Measurements from ENCODE around the gene ZSCAN20.

Gene ZSCAN20

DNA sequence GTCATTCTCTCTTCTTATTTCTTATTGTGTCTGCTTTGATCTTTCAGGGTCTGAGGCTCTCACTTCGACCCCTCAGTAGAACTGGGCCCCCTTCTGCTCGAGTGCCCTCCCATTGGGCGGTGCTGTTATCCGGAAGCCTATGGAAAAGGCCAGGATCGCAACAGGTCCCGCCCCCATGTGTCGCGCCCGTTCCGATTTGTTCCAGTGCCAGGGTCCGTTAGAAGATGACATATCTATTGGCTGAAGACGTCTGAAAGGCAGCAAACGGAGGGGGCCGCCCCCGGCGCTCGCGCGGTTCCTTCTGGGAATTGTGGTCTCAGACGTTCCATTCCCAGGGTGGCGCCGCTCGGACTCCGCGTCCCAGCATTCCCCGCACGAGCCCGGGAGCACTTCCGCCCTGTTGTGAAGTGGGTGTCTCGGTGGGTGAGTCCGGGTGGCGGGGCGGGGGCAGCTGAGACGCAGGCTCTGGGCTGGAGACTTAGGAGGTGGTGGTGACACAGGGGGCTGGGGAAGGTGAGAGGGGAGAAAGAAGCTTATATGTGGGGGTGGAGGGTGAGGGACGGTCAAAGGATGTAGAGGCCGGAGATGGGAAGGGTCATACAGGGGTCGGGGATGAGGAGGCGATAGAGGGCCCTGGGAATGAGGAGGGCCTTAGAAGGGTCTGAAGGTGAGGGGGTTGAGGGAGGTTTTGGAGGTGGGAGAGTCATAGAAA, at the start of gene ZSCAN20:
TSS of gene ZSCAN20 (plus strand) at position 377 of the 712 bp plus-strand sequence. CDS start 6,644 bp downstream, outside the sequence.
- FAIRE-seq (peak; percentile 88), DNase-seq (ENCODE audit: low spot score) (peak; percentile 96)

DNA sequence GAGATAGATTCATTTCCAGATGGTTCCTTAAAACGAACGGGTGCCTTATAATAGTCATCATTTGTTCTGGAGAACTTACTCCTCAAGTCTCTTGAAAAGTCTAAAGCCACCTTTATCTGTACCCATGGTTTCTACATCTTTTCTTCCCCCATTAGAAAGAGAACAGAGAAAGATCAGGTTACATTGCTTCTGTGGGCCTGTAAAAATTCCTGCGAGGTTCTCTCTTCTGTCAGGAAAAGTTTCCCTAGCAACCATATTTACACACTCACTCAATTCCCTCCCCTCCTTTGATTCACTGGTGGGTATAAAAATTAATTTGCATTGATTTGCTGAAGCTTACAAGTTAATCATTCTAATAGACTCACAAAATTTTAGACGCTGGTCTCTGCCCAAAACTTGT, 48.2 kb upstream of the ZSCAN20 start:
- FAIRE-seq: no peak
- DNase-seq (ENCODE audit: low spot score): no peak

DNA sequence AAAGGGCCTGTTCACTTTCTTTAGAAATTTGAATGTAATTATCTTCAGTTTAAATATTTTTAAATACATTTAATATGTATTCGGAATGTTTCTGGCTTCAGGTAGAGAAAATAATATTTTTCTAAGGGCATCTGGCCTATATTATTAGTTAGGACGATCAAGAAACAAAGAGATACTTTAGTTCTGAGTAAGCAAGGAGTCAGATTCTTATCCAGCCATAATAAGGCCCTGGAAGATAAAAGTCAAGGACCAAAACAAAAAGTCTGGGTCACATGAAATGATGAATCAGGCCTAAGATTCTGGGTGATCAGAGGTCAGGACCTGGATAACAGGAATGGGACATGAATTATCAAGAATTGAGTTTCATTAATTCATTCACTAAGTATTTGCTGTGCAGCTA, 47.8 kb upstream of the ZSCAN20 start:
- FAIRE-seq: no peak
- no peak for DNase-seq (ENCODE audit: low spot score)

DNA sequence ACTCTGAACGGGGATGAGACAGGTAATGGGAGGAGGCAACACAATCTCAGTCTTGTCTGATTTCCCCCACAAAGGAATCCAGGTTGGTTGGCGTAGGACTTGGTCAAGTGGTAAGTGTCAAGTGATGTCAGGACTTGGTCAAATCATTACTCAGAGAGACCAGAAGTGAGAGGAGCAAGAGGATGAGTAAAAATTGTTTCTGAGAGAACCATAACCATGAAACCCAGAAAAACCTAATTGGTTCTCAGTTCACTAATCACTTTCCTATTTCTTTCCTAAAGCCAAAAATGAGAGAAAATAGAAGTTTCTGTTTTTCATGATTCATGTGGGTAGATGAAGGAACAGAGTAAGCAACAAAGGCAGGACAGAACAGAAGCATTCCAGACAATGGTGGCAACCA, 46.5 kb upstream of the ZSCAN20 start:
- DNase-seq (ENCODE audit: low spot score): no peak

DNA sequence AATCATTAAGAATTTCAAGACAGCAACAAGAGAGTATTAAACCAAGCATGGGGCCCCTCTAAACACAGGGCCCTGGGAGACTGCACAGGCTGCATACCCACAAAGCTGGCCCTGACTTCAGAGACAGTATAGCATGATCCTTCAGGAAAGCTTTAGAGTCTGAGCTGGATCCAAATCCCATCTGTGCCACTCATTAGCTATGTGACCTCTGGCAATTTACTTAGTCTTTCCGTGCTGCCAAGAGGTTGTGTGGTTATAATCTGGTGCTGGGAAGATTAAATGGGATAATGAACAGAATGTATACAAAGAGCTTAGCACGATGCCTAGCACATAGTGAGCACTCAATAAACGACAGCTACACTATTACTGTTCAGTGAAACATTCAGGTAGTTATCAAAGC, 45.5 kb upstream of the ZSCAN20 start:
- no peak for DNase-seq (ENCODE audit: low spot score)
- no peak for FAIRE-seq

More for the DNA sequence above, 46.5 kb upstream of the ZSCAN20 start:
- FAIRE-seq: no peak

DNA sequence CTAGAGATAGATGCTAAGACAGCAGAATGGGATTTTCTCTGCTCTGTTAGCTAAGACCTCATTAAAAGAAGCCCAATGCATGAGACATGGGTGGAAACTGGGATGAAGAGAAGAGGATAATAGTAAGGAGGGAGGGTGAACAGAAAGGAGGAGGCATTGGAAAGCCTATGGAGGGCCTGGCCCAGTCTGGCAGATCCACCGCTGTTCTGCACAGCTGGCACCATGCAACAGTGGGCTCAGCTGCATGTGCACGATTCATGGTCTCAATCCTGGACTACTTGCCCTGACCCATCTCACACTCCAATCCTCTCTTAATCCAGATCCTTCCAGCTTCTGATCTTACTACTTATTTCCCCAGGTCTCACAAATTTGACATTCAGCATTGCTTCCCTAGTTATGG, 43.8 kb upstream of the ZSCAN20 start:
- no peak for FAIRE-seq

DNA sequence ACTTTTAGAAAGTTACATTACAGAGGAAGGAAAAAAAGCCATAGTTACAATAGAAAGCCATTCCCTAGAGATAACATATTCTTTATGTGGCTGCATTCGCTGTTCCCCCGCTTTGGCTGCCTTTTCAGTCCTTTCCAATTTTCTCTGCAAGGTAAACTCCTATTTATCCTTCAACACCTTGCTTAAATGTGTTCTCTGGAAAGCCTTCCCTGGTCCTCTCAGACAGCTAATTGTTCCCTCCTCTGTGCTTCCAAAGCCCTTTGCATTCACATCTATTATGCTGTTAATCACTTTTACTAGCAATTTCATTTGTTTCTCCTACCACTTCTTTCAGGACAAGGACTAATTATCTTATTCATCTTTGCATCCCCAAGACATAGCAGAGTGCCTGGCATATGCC, 43.1 kb upstream of the ZSCAN20 start:
- no peak for DNase-seq (ENCODE audit: low spot score)
- no peak for FAIRE-seq

More for the DNA sequence above, 43.8 kb upstream of the ZSCAN20 start:
- DNase-seq (ENCODE audit: low spot score): no peak

DNA sequence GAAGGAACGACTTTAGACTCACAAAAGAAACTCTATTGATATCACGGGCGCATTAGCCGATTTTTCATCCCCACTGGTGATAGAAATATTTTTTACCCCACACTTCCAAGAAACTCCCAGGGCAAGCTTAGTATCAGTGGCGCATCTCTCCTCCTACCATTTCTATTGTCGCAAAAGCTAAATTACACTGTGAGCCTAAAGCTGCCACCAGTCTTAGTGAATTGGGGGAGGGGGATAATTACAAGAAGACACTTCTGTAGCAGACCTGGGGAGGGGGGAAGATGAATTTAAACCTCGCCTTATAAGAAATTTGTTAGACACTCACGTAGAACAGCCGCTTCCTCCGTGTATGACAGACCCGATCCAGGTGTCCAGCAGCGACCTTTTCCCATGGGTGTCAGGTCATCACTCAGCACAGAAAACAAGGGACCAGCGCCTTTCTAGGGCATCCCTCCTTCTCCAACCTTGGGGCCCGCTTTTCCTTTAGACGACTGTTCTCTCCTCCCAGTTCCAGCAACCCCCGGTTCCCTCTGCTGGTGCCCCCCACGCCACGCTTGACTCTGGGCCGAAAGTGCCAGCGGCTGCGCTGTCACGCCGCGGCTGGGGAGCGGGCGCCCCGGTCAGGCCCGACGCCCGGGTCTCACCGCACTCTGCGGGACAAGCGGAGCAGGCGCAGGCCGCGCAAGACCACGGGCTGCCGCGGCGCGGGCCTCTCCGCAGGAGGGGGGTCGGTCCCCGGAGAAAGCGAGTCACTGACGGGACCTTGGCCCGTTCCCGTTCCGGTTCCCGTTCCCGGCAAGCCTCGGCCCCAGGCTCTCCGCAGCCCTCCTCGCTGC, 42.4 kb upstream of the ZSCAN20 start:
- FAIRE-seq: no peak
- DNase-seq (ENCODE audit: low spot score): no peak

DNA sequence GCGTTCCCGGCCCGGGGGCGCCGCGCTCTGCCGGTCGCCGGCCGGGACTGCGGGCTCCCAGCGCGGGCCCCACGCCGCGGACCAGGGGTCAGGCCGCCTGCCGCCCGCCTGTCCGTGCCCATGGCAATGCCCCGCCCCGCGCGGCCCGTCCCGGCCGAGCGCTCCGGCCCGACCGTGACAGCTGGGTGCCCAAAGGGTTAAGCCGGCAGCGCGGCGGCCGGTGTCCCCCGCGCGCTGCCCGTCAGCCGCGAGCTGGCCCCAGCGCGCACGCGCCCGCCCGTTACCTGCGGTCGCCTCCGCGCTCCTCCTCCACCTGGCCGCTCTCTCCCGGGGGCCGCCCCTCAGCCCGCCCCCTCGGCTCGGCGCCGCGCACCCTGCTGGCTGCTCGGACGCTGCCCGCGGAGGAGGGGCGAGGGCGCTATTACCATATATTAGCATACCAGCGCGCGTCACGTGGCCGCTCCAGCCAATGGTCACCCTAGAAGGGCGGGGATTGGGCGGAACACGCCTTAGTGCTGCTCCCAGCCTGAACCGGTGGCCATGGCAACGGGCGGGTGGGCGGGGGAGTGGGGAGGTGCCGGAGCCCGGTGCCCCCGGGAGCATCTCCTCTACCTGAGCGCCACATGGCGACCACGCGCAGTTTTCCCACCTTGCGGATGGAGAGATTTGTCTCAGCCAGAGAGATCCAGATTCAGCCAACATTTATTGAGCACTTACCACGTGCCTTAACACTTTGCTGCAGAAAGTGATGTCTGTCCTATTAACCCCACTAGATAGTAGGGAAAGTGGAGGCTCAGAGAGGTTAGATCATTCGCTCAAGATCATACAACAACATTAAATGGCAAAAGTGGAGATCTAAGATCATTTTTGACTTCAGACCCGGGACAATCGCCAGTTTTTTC, 41.5 kb upstream of the ZSCAN20 start, which contains the start of gene PHC2:
TSS of gene PHC2 (minus strand) at position 404 of the 902 bp plus-strand sequence. CDS start 55,556 bp downstream, outside the sequence.
- FAIRE-seq (no peak), DNase-seq (ENCODE audit: low spot score) (peak; percentile 86)

DNA sequence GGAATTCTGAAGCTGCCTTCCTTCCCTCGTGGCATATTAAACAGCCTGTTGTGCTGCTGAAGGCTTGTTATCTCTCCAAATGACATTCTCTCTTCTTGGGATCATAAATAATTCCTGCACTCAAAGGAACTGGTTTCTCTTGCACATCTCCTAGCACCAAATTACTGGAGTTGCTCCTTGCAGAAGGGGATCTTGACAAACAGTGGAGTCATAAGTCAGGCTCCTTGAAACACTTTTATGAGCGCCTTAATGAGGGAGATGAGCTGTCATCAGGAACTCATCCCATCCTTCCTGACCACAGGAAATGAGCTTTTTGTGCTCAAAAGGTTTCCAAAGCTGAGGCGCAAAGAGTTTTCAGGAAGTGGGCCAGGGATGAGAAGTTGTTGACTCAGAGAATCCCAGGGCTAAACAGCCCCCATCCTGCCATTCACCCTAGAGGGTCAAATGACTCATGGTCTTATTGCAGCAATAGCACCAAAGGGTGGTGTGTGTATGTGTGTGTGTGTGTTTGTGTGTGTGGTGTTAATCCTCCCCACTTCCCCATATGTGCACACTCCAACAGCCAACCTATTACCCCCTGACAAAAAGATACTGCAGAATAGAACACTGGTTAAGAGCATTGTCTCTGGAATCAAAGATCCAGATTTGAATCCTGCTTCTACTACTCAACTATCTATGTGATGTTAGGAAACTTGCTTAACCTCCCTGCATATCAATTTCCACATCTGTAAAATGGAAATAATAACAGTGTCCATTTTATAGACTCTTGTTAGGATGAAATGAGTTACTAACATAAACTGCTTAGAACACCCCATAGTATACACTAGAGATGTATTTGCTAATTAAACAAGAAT, 38.7 kb upstream of the ZSCAN20 start:
- FAIRE-seq (peak; percentile 98), DNase-seq (ENCODE audit: low spot score) (peak; percentile 98)

DNA sequence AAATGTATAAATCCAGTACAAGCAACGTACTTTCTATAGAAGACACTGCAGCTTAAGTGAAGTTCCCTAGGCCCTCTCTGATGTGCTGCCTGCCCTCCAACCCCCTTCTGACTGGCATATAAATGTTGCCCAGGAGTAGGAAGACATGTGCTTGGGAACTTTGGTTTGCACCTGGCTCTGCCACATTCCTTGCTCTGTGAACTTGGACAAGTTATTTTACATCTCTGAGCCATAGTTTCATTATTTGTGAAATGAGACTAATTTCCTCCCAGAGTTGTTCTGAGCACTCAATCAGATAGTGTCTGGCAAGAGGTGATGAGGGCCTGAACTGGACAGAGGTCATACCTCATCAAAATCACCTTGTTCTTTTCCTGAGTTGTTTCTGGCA, 38.1 kb upstream of the ZSCAN20 start:
- DNase-seq (ENCODE audit: low spot score) (no peak), FAIRE-seq (no peak)

DNA sequence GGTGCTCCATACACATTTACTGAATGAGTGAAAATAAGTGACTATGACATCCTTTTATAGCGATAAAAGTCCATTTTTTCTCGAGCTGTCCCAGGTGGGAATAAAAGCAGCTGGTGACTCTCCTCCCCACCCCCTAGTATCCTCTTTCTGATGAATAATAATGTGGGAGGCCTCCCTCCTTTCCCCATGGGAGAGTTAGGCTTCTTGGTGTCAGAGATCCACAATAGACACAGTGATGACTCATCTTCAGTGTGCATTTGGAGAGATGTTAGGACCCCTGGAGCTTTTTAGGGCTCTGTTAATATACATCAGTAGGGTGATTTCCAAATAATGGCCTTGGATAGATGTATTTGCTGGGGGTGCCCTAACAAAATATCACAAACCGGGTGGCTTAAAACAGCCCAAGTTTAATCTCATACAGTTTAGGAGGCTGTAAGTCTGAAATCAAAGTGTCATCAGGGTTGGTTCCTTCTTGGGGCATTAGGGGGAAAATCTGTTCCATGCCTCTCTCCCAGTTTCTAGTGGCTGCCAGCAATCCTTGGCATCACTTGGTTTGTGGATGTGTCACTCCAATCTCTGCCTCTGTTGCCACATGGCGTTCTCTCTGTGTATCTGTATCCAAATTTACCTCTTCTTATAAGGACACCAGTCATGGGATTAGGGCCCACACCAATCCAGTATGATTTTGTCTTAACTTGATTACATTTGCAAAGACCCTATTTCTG, 37.2 kb upstream of the ZSCAN20 start:
- peak; percentile 29 for FAIRE-seq
- DNase-seq (ENCODE audit: low spot score): peak; percentile 54

DNA sequence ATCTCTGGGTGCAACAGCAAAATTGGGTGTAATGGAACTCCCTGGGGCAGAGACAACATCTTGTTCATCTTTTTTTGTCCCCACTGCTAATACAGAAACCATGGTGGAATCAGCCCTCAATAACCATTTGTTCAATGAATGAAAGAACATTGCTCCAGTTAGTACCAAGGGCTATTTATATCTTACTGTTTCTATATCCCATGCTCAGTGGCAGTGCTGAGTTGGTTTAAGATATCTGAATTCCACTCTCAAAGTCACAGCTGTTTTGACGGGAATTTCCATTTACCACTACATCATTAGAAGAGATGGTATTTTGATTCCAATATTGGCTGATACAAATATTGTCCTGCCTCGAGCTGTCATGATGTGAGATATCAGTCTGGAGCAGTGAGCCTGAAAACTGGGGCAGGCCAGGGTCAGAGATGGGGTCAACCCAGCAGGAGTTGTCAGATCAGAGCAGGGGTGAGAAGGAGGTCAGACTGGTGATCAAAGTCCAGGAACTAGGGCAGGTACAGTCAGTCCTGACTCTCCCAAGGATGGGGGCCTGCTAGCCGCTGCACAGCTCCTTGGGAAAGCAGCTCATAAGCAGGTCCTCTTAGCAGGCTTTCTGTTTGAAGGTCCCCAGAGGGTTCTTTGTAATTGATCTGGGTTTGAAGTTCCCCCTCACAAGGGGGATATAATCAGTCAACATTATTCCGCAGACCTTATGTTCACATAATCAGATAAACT, 35.7 kb upstream of the ZSCAN20 start:
- DNase-seq (ENCODE audit: low spot score) (no peak), FAIRE-seq (no peak)

DNA sequence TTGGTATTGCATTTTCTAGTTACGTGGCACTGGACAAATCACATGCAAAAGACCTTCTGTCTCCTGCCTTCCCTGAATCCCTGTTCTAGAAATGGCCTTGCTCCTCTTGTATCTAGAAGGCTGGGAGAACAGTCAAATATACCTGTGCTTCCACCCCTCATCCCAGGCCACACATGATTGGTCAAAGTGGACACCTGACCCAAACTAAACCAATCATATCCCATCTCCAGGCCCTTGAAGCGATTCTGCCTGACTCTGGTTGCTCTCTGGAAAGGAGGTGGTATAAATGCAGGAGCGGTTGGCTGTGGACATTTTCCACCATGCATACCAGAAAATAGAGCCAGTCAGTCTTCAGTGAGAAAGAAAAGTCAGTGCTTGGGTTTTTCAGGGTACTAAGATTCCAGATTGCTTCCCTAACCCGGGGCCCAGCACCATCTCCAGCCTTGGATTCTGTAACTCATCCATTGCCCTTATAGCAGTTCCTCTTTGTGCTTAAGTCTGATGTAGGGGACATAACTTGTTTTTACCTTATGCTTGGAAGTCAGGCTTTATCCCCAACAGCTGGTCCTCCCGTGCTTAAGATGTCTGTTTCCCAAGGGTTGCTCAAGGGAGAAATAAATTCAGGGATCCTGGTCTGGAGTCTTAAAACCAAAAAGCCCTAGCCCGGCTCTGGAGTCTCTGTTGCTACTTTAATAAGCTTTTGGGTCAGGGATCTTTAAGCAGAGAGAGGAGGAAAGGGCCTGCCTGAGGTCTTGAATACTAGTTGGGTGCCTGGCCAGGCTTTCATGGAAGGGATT, 33.9 kb upstream of the ZSCAN20 start:
- DNase-seq (ENCODE audit: low spot score) (no peak), FAIRE-seq (no peak)

DNA sequence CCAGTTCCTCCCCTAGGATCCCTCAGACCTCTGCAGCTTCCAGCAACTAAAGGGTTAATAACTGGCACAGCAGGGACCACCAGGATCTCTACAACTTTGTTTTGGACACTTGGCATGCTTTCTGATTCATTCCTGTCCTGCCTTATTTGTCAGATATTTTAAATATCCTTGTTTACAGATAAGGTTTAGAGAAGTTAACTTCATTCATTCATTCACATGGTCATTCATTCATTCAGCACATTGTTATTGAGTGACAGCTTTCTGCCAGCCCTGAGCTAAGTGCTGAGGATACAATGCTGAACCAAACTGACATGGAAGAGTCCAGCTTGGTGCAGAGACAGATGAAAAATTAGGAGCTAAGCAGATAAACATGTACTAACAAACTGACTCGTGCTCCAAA, 32.8 kb upstream of the ZSCAN20 start:
- DNase-seq (ENCODE audit: low spot score): no peak
- FAIRE-seq: no peak

DNA sequence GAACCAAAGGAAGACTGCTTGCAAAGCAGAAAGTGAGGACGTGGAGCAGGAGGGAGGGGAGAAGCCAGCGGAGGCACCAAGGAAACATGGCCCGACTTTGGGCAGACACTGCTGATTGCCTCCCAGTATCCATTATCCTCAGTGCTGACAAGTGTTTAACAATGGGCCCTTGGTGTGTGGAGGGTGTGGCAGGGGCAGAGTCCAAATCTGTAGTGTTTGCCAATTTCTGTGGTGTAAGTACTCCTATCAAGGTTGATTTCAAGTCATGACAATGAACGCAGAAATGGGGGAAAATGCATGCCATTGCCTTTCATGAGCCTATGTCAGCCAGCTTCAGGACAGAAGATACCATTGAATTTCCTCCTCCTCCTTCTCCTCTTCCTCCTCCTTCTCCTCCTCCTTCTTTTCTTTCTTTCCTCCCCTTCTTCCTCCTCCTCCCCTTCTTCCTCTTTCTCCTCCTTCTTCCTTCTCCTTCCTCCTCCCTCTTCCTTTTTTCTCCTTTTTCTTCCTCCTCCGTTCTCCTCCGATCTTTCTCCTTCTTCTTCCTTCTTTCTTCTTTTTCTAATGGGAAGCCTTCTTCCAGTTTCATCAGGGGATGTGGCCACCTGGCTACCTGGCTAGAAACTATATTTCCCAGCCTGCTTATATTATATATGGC, 31.2 kb upstream of the ZSCAN20 start:
- DNase-seq (ENCODE audit: low spot score) (no peak), FAIRE-seq (no peak)

DNA sequence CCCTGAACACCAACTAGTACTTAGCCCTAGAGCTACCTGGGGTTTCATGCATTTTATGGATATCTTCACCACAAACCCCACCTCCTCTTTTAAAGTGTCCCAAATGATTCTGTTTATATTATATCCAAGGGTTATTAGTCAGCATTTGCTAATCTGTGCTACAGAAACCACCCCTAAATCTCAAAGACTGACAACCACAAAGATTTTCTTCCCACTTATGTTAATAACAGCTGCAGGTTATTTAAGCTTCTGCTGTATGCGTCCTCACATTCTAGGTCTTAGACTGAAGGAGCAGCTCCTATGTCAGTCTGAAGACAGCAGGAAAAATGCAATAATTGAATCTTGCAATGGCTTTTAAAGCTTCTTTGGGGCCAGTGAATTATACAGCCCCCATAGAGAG, 30.3 kb upstream of the ZSCAN20 start:
- DNase-seq (ENCODE audit: low spot score) (no peak), FAIRE-seq (no peak)

Measured in RCC 7860 (cell line).